GM23338 (cell line): ENCODE data around the gene RFC1. TPM values are rescaled to one million over a fixed set of nuclear protein-coding genes. Genes with fewer than 3 reads are reported as not detected.

Experiments
- ATAC-seq: fragments of 200-7000 bp; cut with Tn5 transposase; 3 replicates; pipeline ENCODE4 v1.9.1; 2020
- DNase-seq: peaks from one replicate; pipeline ENCODE4 v3.0.0-alpha.2; 2015; ENCODE audit warnings: low spot score
- H2AFZ ChIP-seq: fragments of 200-600 bp; sonication (generic); 2 replicates; pipeline ENCODE4 v1.8.0; 2016; ENCODE audit warnings: antibody characterized with exemption, mild to moderate bottlenecking, moderate library complexity
- H3F3A ChIP-seq: fragments of 200-600 bp; sonication (generic); replicated peaks from 2 replicates; pipeline ENCODE4 v1.8.0; 2017; ENCODE audit warnings: antibody characterized with exemption, mixed run types, low read depth
- H3K27ac ChIP-seq: fragments of 200-600 bp; sonication (generic); 2 replicates; pipeline ENCODE4 v1.6.1; 2016; ENCODE audit warnings: low read depth
- H3K27me3 ChIP-seq: fragments of 200-600 bp; sonication (generic); 2 replicates; pipeline ENCODE4 v1.8.0; 2016; ENCODE audit warnings: mild to moderate bottlenecking, mixed run types, moderate library complexity; ENCODE audit not compliant: insufficient read depth
- H3K36me3 ChIP-seq: fragments of 200-600 bp; sonication (generic); 2 replicates; pipeline ENCODE4 v1.8.0; 2016; ENCODE audit warnings: mild to moderate bottlenecking; ENCODE audit not compliant: insufficient read depth
- H3K4me1 ChIP-seq: fragments of 200-600 bp; sonication (generic); 2 replicates; pipeline ENCODE4 v1.8.0; 2016; ENCODE audit warnings: mild to moderate bottlenecking, moderate library complexity; ENCODE audit not compliant: insufficient read depth
- H3K4me2 ChIP-seq: fragments of 200-600 bp; sonication (generic); 2 replicates; pipeline ENCODE4 v1.7.1; 2017; ENCODE audit warnings: mixed run types
- H3K4me3 ChIP-seq: fragments of 200-600 bp; sonication (generic); 2 replicates; pipeline ENCODE4 v1.6.1; 2016; ENCODE audit warnings: mixed run types
- H3K79me2 ChIP-seq: fragments of 200-600 bp; sonication (generic); replicated peaks from 2 replicates; pipeline ENCODE4 v1.8.0; 2017; ENCODE audit warnings: mild to moderate bottlenecking; ENCODE audit not compliant: insufficient read depth
- H3K9me2 ChIP-seq: fragments of 200-600 bp; sonication (generic); 2 replicates; pipeline ENCODE4 v1.8.0; 2017; ENCODE audit not compliant: insufficient read depth
- H4K20me1 ChIP-seq: fragments of 200-600 bp; sonication (generic); replicated peaks from 2 replicates; pipeline ENCODE4 v1.8.0; 2017; ENCODE audit warnings: mild to moderate bottlenecking; ENCODE audit not compliant: insufficient read depth
- H3K27ac Mint-ChIP-seq: 2 replicates; pipeline ENCODE4 v1.8.0; 2020; ENCODE audit warnings: inconsistent platforms, mild to moderate bottlenecking, moderate library complexity, mixed read lengths
- H3K27me3 Mint-ChIP-seq: 3 replicates; pipeline ENCODE4 v1.8.0; 2022; ENCODE audit warnings: low read depth, mild to moderate bottlenecking, moderate library complexity, mixed read lengths, inconsistent platforms; ENCODE audit not compliant: insufficient read depth, poor library complexity
- H3K36me3 Mint-ChIP-seq: 3 replicates; pipeline ENCODE4 v1.8.0; 2021; ENCODE audit warnings: low read depth, mild to moderate bottlenecking, inconsistent platforms, moderate library complexity, mixed read lengths
- H3K4me1 Mint-ChIP-seq: 3 replicates; pipeline ENCODE4 v1.8.0; 2020; ENCODE audit warnings: mild to moderate bottlenecking, inconsistent platforms, mixed read lengths
- H3K4me3 Mint-ChIP-seq: 3 replicates; pipeline ENCODE4 v1.8.0; 2021; ENCODE audit warnings: moderate library complexity, mild to moderate bottlenecking, inconsistent platforms, mixed read lengths
- H3K9me3 Mint-ChIP-seq: 3 replicates; pipeline ENCODE4 v1.8.0; 2020; ENCODE audit warnings: moderate library complexity, mild to moderate bottlenecking, inconsistent platforms, mixed read lengths
- CREB1 ChIP-seq: fragments of 250-450 bp; sonication (Bioruptor Pico); IDR thresholded peaks from 2 replicates; pipeline ENCODE4 v1.5.0; 2020; ENCODE audit warnings: low read depth, mild to moderate bottlenecking, moderate library complexity
- CTCF ChIP-seq, 2 experiments: fragments of 200-600 bp in 1 of 2; sonication (generic) in 1 of 2; conservative IDR thresholded peaks; 2 replicates each; pipeline versions ENCODE4 v1.5.1 to v1.6.1; 2016 to 2017; ENCODE audit warnings: antibody characterized with exemption in 2 of 2, low read depth in 2 of 2, mild to moderate bottlenecking in 2 of 2, moderate library complexity in 1 of 2
- ETS1 ChIP-seq: IDR thresholded peaks from 2 replicates; pipeline ENCODE4 v1.6.1; 2016; ENCODE audit warnings: antibody characterized with exemption
- EZH2 ChIP-seq: fragments of 200-600 bp; sonication (generic); IDR thresholded peaks from one replicate; pipeline ENCODE4 v1.8.0; 2017; ENCODE audit warnings: antibody characterized with exemption, mild to moderate bottlenecking, low read depth; ENCODE audit not compliant: unreplicated experiment
- EZH2phosphoT487 ChIP-seq: fragments of 200-600 bp; sonication (generic); IDR thresholded peaks from one replicate; pipeline ENCODE4 v1.8.1; 2018; ENCODE audit warnings: antibody characterized with exemption; ENCODE audit not compliant: unreplicated experiment
- JUNB ChIP-seq: IDR thresholded peaks from one replicate; pipeline ENCODE4 v1.6.1; 2016; ENCODE audit warnings: antibody characterized with exemption; ENCODE audit not compliant: unreplicated experiment
- NANOG ChIP-seq: IDR thresholded peaks from 2 replicates; pipeline ENCODE4 v1.6.1; 2016; ENCODE audit warnings: antibody characterized with exemption, borderline replicate concordance
- POLR2AphosphoS5 ChIP-seq: IDR thresholded peaks from 2 replicates; pipeline ENCODE4 v1.6.1; 2016; ENCODE audit warnings: antibody characterized with exemption, low read depth
- STAT1 ChIP-seq: IDR thresholded peaks from one replicate; pipeline ENCODE4 v1.6.1; 2016; ENCODE audit warnings: antibody characterized with exemption; ENCODE audit not compliant: unreplicated experiment
- ZNF114 ChIP-seq: fragments of 250-450 bp; sonication (Bioruptor Pico); IDR thresholded peaks from 2 replicates; pipeline ENCODE4 v1.5.0; 2020; ENCODE audit warnings: mild to moderate bottlenecking, moderate library complexity
- ZNF331 ChIP-seq: fragments of 250-450 bp; sonication (Bioruptor Pico); IDR thresholded peaks from 2 replicates; pipeline ENCODE4 v1.5.0; 2020; ENCODE audit warnings: low read depth, mild to moderate bottlenecking, moderate library complexity
- polyA plus RNA-seq: library from polyadenylated mRNA; unstranded; fragments of >200 nt; fragmentation: Nextera tagmentation; extraction: Ambion mirVana; gene quantifications from 2 replicates; pipeline ENCODE4 v1.2.1, GENCODE V29; 2016
- total RNA-seq: library from RNA; depleted of rRNA; stranded (reverse); fragments of >200 nt; shearing (Covaris generic); gene quantifications from 2 replicates; pipeline ENCODE4 v1.2.3, GENCODE V29; 2014
- TF ChIP-seq, protein P1 (sequence below): IDR thresholded peaks from one replicate; pipeline ENCODE4 v1.6.1; 2018; ENCODE audit warnings: antibody characterized with exemption; ENCODE audit not compliant: unreplicated experiment

The RFC1 gene
- total and polyA plus RNA-seq, 2 experiments from 2014 or later, result 75.8 to 228 TPM

GRCh38 chr4:39407584-39407885 lies 41.4 kb upstream of the RFC1 start:
- no peak for ATAC-seq
- Mint-ChIP-seq H3K4me3 (no peak overlapping the region), H3K27ac (no peak overlapping the region), H3K9me3 (no peaks in the 10 kb centered on the region), H3K4me1 (no peaks in the 10 kb centered on the region), H3K27me3 (no peaks in the 10 kb centered on the region), H3K36me3 (no peaks in the 10 kb centered on the region)
- Histone ChIP-seq H3K4me2 (no peak overlapping the region), H3K9me2 (no peaks in the 10 kb centered on the region), H3K27ac (no peak overlapping the region), H3K27me3 (no peaks in the 10 kb centered on the region), H3K36me3 (no peaks in the 10 kb centered on the region), H3K79me2 (no peaks in the 10 kb centered on the region), H3K4me3 (no peak overlapping the region), H3K4me1 (no peaks in the 10 kb centered on the region), H4K20me1 (no peaks in the 10 kb centered on the region), H2AFZ (no peak overlapping the region), H3F3A (no peaks in the 10 kb centered on the region)
- no peak for DNase-seq
- TF ChIP-seq NANOG (no peak), ZNF114 (CRISPR knock-in tag) (no peak), POLR2AphosphoS5 (no peak), ZNF331 (CRISPR knock-in tag) (no peak), CREB1 (CRISPR knock-in tag) (no peak), ETS1 (no peak), STAT1 (no peak), CTCF (conservative IDR thresholded peaks at IDR 0.05; ENCODE audit: low read depth in 2 of 2) (no peak), EZH2phosphoT487 (no peak), JUNB (no peak)

- no peak for DNase-seq
- no peak for TF ChIP-seq ETS1
- TF ChIP-seq ZNF114 (CRISPR knock-in tag), result no peak
- TF ChIP-seq EZH2, result no peak
- no peak for TF ChIP-seq JUNB
- TF ChIP-seq CREB1 (CRISPR knock-in tag), result no peak
- TF ChIP-seq POLR2AphosphoS5, result no peak
- no peak for TF ChIP-seq CTCF (conservative IDR thresholded peaks at IDR 0.05; ENCODE audit: low read depth in 2 of 2)
- TF ChIP-seq, protein P1, sequence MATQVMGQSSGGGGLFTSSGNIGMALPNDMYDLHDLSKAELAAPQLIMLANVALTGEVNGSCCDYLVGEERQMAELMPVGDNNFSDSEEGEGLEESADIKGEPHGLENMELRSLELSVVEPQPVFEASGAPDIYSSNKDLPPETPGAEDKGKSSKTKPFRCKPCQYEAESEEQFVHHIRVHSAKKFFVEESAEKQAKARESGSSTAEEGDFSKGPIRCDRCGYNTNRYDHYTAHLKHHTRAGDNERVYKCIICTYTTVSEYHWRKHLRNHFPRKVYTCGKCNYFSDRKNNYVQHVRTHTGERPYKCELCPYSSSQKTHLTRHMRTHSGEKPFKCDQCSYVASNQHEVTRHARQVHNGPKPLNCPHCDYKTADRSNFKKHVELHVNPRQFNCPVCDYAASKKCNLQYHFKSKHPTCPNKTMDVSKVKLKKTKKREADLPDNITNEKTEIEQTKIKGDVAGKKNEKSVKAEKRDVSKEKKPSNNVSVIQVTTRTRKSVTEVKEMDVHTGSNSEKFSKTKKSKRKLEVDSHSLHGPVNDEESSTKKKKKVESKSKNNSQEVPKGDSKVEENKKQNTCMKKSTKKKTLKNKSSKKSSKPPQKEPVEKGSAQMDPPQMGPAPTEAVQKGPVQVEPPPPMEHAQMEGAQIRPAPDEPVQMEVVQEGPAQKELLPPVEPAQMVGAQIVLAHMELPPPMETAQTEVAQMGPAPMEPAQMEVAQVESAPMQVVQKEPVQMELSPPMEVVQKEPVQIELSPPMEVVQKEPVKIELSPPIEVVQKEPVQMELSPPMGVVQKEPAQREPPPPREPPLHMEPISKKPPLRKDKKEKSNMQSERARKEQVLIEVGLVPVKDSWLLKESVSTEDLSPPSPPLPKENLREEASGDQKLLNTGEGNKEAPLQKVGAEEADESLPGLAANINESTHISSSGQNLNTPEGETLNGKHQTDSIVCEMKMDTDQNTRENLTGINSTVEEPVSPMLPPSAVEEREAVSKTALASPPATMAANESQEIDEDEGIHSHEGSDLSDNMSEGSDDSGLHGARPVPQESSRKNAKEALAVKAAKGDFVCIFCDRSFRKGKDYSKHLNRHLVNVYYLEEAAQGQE, result no peak
- no peak for TF ChIP-seq ZNF331 (CRISPR knock-in tag)
- TF ChIP-seq STAT1, result no peak
- TF ChIP-seq EZH2phosphoT487, result no peak
Observed at GRCh38 chr4:39406763-39407583, 40.8 kb upstream of the RFC1 start, which contains the start of gene KLB. Gene KLB, plus strand, starts transcription at chr4:39406930. Its CDS starts 20 bp downstream, at chr4:39406950.

More at GRCh38 chr4:39406763-39407583, 40.8 kb upstream of the RFC1 start, which contains the start of gene KLB:
- H4K20me1 ChIP-seq, result no peaks in the 10 kb centered on the region
- Mint-ChIP-seq H3K9me3 (no peaks in the 10 kb centered on the region), H3K27me3 (no peaks in the 10 kb centered on the region), H3K27ac (no peak within 1 kb of the TSS), H3K4me1 (no peaks in the 10 kb centered on the region), H3K4me3 (no peak within 1 kb of the TSS), H3K36me3 (no peaks in the 10 kb centered on the region)
- H3K4me2 ChIP-seq, result no peak within 1 kb of the TSS
- no peak within 1 kb of the TSS for H3K4me3 ChIP-seq
- H3K9me2 ChIP-seq, result no peaks in the 10 kb centered on the region
- H2AFZ ChIP-seq, result 0 out of 2 replicates have a peak within 1 kb of the TSS, but pooled peaks have one; percentile 8
- H3K79me2 ChIP-seq, result no peaks in the 10 kb centered on the region
- no peaks in the 10 kb centered on the region for H3K27me3 ChIP-seq
- no peak for ATAC-seq
- H3K36me3 ChIP-seq, result no peaks in the 10 kb centered on the region
- no peak within 1 kb of the TSS for H3K27ac ChIP-seq
- no peaks in the 10 kb centered on the region for H3K4me1 ChIP-seq
- H3F3A ChIP-seq, result no peaks in the 10 kb centered on the region
